DND-41 (cell line): ENCODE results near the gene ATP1B1.

Experiments
- CTCF ChIP-seq: IDR thresholded peaks from 2 replicates; pipeline ENCODE4 v1.5.1; 2012; ENCODE audit warnings: borderline replicate concordance, low read length, moderate library complexity, mild to moderate bottlenecking; ENCODE audit not compliant: poor library complexity, severe bottlenecking; ENCODE audit errors: extremely low read depth
- EZH2 ChIP-seq: IDR thresholded peaks from 3 replicates; pipeline ENCODE4 v1.6.1; 2012; ENCODE audit warnings: borderline replicate concordance, low read depth, mild to moderate bottlenecking, moderate library complexity, low read length, inconsistent platforms; ENCODE audit not compliant: severe bottlenecking

DNA sequence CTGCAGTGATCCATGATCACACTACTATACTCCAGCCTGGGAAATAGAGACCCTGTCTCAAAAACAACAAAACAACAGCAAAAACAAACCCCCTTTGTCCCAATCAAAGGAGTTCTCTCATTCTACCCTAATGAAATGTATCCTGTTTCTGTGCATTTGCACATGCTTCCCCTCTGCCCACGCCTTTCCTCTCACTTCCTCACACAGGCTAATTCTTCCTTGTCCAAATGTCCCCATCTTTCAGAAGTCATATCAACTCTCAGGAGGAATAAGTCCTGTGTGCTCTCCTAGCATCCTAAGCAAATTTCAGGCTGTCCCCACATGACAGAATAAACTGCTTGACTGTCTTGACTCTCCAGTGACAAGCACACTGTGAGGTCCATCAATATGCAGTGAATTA is 8.1 kb upstream of the ATP1B1 start:
- no peak for TF ChIP-seq CTCF
- TF ChIP-seq EZH2: no peak
